Measurements from ENCODE around the gene ZNF414. TPM values are rescaled to one million over a fixed set of nuclear protein-coding genes. Genes with fewer than 3 reads are reported as not detected.

ZNF414 gene
- polyA plus RNA-seq, 3 donors from 2014 or later = 6.0 to 20.8 (median 8.3) TPM

DNA sequence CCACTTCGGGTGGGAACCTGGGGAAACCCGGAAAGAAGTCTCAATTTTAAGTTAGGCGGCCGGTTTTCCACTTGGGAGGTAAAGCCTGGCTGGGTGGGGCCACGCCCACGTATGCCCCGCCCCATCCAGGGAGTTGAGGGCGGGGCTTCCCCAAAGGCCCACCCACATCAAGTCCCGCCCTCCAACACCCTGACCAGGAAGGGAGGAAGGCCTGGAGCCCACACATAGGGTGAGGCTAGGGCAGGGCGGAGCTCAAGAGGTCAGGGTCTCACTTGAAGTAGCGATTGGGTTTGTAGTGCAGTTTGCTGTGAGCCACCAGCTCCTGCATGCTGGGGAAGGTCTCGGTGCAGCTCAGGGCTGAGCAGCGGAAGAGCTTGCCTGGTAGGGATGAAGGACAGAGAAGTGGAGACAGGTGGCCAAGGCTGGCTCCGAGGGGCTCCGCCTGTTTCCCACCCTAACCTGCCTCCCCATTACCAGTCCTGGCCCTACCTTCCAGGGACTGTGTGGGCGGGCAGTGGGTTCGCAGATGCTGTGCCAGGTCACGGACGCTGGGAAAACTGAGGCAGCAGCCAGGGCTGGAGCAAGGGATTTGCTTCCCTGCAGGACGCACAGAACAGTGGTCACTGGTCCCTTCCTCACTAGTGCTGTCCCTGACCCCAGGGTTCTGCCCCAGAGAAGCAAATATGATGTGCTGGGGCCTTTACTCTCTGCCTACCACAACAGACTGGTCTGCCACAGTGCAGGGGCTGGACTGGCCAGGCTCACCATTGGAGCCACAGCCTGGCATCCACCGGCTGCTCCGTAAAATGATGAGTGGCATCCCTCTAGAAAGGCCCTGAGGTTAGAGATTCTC, 1.6 kb downstream of the ZNF414 start:
- H3K4me1 Mint-ChIP-seq = peaks cover 34 to 48% of the 10 kb centered on the region in 2 donors
- H3K9me3 Mint-ChIP-seq = no peaks in the 10 kb centered on the region
- peak overlapping the region; percentile 30 to 82 (median 48) for H3K27ac Mint-ChIP-seq
- H3K4me3 Mint-ChIP-seq = peak overlapping the region; percentile 46 to 74 (median 58)
- no peak for DNase-seq
- peaks cover 19 to 44% (median 29%) of the 10 kb centered on the region in 3 donors for H3K27me3 Mint-ChIP-seq (ENCODE audit: low read depth in 3 of 3)
- peaks cover 0 to 3% (median 3%) of the 10 kb centered on the region in 3 donors for H3K36me3 Mint-ChIP-seq

DNA sequence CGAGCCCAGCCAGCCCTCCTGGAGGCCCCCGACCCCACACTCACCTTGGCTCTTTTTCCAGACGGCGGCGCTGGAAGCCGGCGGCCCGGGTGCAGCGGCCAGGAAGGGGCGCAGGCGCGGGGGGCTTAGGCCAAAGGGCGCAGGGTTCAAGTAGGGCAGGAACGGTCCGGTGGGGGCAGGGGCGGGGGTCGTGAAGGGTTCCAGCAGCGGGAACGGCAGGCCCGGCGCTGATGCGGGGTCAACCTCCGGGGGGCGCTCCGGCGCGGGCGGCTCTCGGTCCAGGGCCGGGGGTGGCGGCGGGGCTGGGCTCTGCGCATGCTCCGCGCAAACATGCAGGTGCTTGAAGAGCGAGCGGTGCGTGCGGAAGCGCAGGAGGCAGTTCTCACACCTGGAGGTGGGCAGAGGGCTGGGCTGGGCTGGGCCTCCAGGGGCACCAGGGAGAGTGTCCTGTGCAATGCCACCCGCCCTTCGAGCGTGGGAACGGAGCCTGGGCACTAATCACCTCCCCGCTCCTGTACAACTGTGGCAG, 2.3 kb downstream of the ZNF414 start:
- Mint-ChIP-seq H3K9me3 (no peaks in the 10 kb centered on the region), H3K27me3 (ENCODE audit: low read depth in 3 of 3) (peaks cover 21 to 42% (median 29%) of the 10 kb centered on the region in 3 donors), H3K27ac (no peak overlapping the region), H3K4me1 (peaks cover 29 to 43% of the 10 kb centered on the region in 2 donors), H3K4me3 (no peak overlapping the region), H3K36me3 (peaks cover 0 to 3% (median 3%) of the 10 kb centered on the region in 3 donors)
- DNase-seq = no peak

DNA sequence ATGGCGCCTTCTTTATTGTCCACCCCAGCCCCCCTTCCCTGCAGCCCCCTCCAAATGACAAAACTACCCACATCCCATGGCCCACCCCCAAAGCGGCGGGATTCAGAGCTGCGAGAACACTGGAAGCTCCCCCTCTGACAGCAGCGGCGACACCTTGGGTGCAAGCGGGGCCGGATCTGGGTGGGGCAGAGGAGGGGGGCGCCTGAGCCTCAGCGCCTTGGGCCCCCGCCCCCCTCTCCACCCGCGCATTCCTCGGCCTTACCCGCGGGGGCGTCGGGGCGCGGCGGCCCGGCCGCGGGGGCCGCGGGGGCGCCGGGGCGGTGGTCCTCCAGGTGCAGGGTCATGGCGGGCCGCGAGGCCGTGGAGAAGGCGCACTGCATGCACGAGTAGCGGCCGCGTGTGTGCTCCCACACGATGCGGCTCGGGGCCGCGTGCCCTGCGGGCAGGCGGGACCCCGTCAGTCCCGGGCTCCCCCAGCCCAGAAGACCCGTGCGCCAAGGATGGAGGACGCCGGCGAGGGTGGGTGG, 3.3 kb downstream of the ZNF414 start:
- H3K27ac Mint-ChIP-seq = no peak overlapping the region
- H3K27me3 Mint-ChIP-seq (ENCODE audit: low read depth in 3 of 3) = peaks cover 20 to 35% (median 27%) of the 10 kb centered on the region in 3 donors
- DNase-seq = no peak
- peaks cover 30 to 40% of the 10 kb centered on the region in 2 donors for H3K4me1 Mint-ChIP-seq
- H3K9me3 Mint-ChIP-seq = no peaks in the 10 kb centered on the region
- H3K4me3 Mint-ChIP-seq = no peak overlapping the region
- H3K36me3 Mint-ChIP-seq = peaks cover 0 to 3% (median 3%) of the 10 kb centered on the region in 3 donors

DNA sequence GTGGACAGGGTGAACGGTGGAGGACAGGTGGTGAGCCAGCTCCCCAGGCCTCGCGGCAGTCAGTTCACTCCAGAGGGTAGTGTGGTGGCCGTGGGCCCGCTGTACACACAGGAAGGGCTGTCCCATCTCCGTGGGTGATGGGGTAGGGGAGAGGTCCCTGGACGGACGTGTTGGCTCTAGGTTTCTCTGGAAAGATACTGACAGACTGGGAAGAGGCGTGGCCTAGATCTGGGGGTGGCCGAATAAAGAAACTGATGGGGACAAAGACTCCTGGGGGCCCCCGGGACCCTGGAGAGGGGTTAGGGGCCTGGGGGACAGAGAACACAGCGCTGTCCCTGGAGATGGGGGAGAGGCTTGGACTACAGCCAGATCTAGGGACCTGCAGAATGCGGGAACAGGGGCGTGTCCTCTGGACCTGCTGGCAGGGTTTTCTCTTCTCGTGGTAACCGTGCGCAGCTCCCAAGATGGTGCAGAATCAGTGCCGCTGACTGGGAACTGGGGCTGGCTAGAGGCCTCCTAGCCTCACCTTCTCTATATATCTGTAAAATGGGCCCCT, 7.5 kb downstream of the ZNF414 start:
- no peak for DNase-seq
- no peaks in the 10 kb centered on the region for H3K9me3 Mint-ChIP-seq
- peaks cover 0 to 3% (median 0%) of the 10 kb centered on the region in 3 donors for H3K36me3 Mint-ChIP-seq
- H3K27me3 Mint-ChIP-seq (ENCODE audit: low read depth in 3 of 3) = peaks cover 3 to 14% (median 10%) of the 10 kb centered on the region in 3 donors
- H3K4me3 Mint-ChIP-seq = peak overlapping the region; percentile 79 to 90 (median 88)
- H3K27ac Mint-ChIP-seq = peak overlapping the region in 2 of 6 donors; percentile 23 to 58
- H3K4me1 Mint-ChIP-seq = peaks cover 27 to 33% of the 10 kb centered on the region in 2 donors

DNA sequence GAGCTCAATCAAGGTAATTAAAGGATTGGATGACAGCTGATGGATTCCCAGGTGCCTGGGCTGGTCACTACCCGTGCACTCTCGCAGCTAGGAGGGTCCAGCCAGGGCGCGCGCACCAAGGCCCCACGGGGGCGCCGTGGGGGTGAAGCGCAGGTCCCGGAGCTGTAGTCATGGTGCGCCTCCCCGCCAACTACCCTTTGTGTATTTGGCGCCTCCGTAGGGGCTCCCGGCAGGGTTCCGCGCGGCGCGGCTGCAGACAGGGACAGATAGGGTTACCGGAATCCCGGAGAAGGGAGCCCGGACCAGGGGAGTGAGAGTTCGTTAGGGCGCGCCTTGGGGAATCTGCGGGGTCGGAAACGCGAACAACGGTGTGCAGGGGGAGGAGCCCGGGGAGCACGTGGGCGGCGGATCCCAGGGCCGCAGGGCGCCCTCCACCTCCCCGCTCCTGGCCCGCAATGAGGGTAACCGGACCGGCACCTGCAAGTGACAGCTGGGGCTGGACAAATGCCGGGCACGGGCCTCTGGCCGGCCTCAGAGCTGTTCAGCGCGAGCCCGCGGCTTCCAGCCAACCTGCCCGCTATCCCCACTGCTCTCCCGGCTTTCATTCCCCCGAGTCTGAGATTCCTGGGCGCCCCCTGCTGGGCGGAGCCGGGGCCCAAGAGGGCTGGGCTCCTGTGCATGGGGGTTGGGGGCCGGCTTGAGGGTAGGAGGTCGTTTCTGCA, 8.1 kb downstream of the ZNF414 start:
- Mint-ChIP-seq H3K27ac (peak overlapping the region in 2 of 6 donors; percentile 55 to 58), H3K27me3 (ENCODE audit: low read depth in 3 of 3) (peaks cover 3 to 14% (median 10%) of the 10 kb centered on the region in 3 donors), H3K9me3 (no peaks in the 10 kb centered on the region), H3K4me1 (peaks cover 31 to 36% of the 10 kb centered on the region in 2 donors), H3K4me3 (peak overlapping the region; percentile 79 to 90 (median 88)), H3K36me3 (peaks cover 0 to 3% (median 0%) of the 10 kb centered on the region in 3 donors)
- DNase-seq = peak; percentile 54 to 60 (median 56)

DNA sequence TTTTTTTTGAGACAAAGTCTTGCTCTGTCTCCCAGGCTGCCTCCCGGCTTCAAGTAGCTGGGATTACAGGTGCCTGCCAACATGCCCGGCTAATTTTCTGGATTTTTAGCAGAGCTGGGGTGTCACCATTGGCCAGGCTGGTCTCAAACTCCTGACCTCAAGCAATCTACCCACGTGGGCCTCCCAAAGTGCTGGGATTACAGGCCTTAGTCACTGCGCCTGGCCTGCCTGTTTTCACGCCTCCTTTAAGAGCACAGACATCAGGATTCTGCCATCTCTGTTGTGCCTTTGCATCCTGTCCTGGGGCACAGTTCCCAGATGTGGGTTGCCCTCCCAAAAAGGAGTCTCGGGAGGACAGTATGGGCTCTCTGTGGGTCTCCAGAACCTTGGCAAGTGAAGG, 9.0 kb downstream of the ZNF414 start:
- peaks cover 0 to 9% (median 0%) of the 10 kb centered on the region in 3 donors for H3K36me3 Mint-ChIP-seq
- peaks cover 39 to 43% of the 10 kb centered on the region in 2 donors for H3K4me1 Mint-ChIP-seq
- H3K27me3 Mint-ChIP-seq (ENCODE audit: low read depth in 3 of 3) = peaks cover 5 to 14% (median 12%) of the 10 kb centered on the region in 3 donors
- H3K27ac Mint-ChIP-seq = peak overlapping the region in 1 of 6 donors; percentile 21
- no peaks in the 10 kb centered on the region for H3K9me3 Mint-ChIP-seq
- no peak for DNase-seq
- peak overlapping the region; percentile 54 to 77 (median 69) for H3K4me3 Mint-ChIP-seq

DNA sequence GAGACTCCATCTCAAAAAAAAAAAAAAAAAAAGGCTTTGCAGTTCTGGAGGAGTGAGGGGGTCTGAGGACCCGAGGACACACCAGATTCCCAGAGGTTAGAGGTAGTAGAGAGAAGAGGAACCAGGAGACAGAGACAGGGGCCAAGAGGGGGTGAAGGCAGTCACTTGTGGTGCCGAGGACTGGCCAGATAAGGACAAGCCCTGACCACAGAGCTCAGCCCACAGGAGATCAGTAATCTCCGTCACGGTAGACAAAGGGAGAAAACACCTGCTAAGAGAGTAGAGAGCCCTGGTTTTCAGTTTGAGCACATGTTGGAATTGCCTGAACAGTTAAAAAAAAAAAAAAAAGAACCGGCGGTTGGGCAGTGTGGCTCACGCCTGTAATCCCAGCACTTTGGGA, 9.8 kb downstream of the ZNF414 start:
- Mint-ChIP-seq H3K36me3 (peaks cover 0 to 9% (median 0%) of the 10 kb centered on the region in 3 donors), H3K27me3 (ENCODE audit: low read depth in 3 of 3) (peaks cover 5 to 14% (median 12%) of the 10 kb centered on the region in 3 donors), H3K27ac (no peak overlapping the region), H3K9me3 (no peaks in the 10 kb centered on the region), H3K4me3 (peak overlapping the region; percentile 50 to 72 (median 67)), H3K4me1 (peaks cover 39 to 43% of the 10 kb centered on the region in 2 donors)
- no peak for DNase-seq

DNA sequence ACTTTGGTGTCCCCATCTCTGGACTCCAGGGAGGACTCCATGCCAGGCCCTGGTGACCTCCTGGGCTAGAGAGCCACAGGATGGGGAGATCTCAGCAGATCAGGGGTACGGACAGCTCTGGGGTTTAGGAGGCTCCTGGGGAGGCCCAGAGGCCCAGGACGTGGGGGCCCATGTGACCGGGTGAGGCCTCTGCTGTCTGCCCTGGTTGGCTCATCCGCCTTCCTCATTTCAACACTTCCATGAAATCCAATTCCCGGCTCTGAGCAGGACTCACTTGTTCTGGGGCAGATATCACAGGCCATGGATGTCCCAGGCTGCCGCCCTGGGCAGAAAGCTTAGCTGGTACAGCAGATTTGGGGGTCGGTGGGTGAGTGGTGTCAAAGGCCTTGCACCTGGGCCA, 10.5 kb downstream of the ZNF414 start:
- no peak for DNase-seq
- Mint-ChIP-seq H3K4me3 (peak overlapping the region in 4 of 5 donors; percentile 22 to 38 (median 34)), H3K27ac (peak overlapping the region in 1 of 6 donors; percentile 12), H3K9me3 (no peaks in the 10 kb centered on the region), H3K27me3 (ENCODE audit: low read depth in 3 of 3) (peaks cover 5 to 14% (median 12%) of the 10 kb centered on the region in 3 donors), H3K4me1 (peaks cover 39 to 43% of the 10 kb centered on the region in 2 donors), H3K36me3 (peaks cover 0 to 9% (median 0%) of the 10 kb centered on the region in 3 donors)

DNA sequence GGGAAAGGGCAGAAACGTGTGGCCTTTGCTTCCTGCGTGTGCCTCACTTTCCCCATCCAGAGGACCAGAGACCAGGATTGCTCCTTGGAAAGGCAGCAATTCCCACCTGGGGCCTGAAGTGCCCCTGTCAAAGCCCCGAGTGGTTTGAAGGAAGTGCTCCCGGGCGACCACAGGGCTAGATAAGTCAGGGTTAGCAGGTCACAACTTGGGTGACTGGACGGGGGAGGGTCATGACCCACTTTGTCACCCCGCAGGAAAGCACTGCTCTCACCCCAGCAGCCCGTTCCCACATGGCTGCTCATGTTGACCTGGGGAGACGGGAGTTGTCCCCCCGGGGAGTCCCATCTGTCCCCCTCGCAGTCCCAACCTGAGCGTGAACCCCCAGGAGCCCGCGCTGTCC, 12.0 kb downstream of the ZNF414 start:
- peaks cover 39 to 43% of the 10 kb centered on the region in 2 donors for H3K4me1 Mint-ChIP-seq
- DNase-seq = no peak
- H3K27me3 Mint-ChIP-seq (ENCODE audit: low read depth in 3 of 3) = peaks cover 6 to 8% (median 7%) of the 10 kb centered on the region in 3 donors
- peaks cover 0 to 6% (median 0%) of the 10 kb centered on the region in 3 donors for H3K36me3 Mint-ChIP-seq
- peak overlapping the region; percentile 7 to 57 (median 51) for H3K4me3 Mint-ChIP-seq
- H3K9me3 Mint-ChIP-seq = no peaks in the 10 kb centered on the region
- peak overlapping the region in 1 of 6 donors; percentile 61 for H3K27ac Mint-ChIP-seq

DNA sequence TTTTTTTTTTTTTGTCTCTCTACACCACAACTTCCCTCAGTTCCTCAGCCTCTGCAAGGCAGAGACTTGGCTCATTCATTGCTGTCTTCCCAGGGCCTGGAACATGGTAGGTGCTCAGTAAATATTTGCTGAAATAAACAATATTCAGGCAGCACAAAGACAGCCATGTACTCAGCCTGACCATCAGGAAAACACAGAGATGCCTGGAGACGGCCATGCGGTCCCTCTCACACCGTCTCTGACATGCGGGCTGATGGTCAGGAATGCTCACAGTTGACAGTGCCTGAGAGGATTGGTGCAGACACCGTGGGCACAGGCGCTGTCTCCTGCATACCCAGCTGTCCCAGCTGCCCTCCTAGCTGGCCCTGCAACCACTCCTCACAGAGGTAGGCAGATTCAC, 12.5 kb downstream of the ZNF414 start:
- Mint-ChIP-seq H3K27ac (no peak overlapping the region), H3K27me3 (ENCODE audit: low read depth in 3 of 3) (peaks cover 5 to 8% (median 7%) of the 10 kb centered on the region in 3 donors), H3K4me1 (peaks cover 38 to 42% of the 10 kb centered on the region in 2 donors), H3K9me3 (no peaks in the 10 kb centered on the region), H3K36me3 (peaks cover 0 to 6% (median 0%) of the 10 kb centered on the region in 3 donors), H3K4me3 (peak overlapping the region in 1 of 5 donors; percentile 53)
- DNase-seq = no peak

DNA sequence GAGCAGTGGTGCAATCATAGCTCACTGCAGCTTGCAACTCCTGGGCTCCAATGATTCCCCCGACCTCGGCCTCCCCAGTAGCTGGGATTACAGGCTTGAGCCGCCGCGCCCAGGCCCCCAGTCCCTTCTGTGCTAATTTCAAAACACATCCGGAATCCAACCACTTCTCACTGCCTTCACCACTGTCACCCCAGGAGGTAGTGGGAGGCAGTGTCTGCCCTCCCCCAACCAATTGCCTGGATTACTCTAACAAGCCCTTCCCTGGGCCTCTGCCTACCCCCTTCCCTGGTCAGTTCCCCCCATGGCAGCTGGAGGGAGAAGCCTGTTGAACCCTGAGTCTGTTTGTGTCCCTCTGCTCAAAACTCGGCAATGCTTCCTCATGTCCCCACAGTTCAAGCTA, 13.8 kb downstream of the ZNF414 start:
- peaks cover 33 to 38% of the 10 kb centered on the region in 2 donors for H3K4me1 Mint-ChIP-seq
- H3K4me3 Mint-ChIP-seq = peak overlapping the region in 2 of 5 donors; percentile 54 to 61
- H3K27ac Mint-ChIP-seq = peak overlapping the region in 2 of 6 donors; percentile 47 to 88
- peaks cover 0 to 6% (median 0%) of the 10 kb centered on the region in 3 donors for H3K36me3 Mint-ChIP-seq
- H3K27me3 Mint-ChIP-seq (ENCODE audit: low read depth in 3 of 3) = peaks cover 3 to 4% (median 4%) of the 10 kb centered on the region in 3 donors
- no peaks in the 10 kb centered on the region for H3K9me3 Mint-ChIP-seq
- no peak for DNase-seq

DNA sequence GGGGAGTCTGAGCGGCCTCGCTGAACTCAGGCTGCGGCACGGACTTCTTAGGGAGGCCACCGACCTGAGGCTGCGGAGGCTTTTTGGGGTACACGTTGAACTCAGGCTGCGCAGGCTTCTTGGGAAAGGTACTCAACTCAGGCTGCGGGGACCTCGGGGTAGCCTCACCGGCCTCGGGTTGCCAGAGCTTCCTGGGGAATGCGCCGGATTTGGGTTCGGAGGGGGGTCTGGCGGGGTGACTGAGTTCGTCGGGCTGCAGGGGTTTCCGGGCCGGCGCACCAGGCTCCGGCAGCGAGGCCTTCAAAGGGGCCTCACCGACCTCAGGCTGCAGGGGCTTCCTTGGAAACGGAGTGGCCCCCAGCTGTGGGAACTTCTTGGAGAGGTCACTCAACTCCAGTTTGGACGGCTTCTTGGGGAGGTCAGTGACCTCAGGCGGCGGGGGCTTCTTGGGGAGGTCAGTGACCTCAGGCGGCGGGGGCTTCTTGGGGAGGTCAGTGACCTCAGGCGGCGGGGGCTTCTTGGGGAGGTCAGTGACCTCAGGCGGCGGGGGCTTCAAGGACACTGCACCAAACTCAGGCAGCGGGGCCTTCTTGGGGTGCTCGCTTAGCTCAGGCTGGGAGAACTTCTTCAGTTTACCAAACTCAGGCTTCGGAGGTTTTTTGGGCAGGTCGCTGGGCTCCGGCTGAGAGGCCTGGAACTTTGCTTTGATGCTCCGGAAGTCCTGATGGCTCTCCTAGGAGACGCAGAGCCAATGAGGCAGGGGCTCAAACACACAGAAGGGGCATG, 14.7 kb downstream of the ZNF414 start:
- Mint-ChIP-seq H3K4me1 (peaks cover 30 to 35% of the 10 kb centered on the region in 2 donors), H3K27me3 (ENCODE audit: low read depth in 3 of 3) (peaks cover 2 to 7% (median 3%) of the 10 kb centered on the region in 3 donors), H3K4me3 (no peak overlapping the region), H3K36me3 (peaks cover 0 to 6% (median 0%) of the 10 kb centered on the region in 3 donors), H3K9me3 (no peaks in the 10 kb centered on the region), H3K27ac (no peak overlapping the region)
- DNase-seq = no peak

Data from immature natural killer cell (primary cell).